OCI-LY7 (cell line): ENCODE measurements around the gene BIK.

Experiments used
- CTCF ChIP-seq: fragments of 200-600 bp; sonication (generic); conservative IDR thresholded peaks from 2 replicates; pipeline ENCODE4 v1.5.1; 2014; ENCODE audit warnings: mild to moderate bottlenecking, antibody characterized with exemption, low read length, moderate library complexity, mixed read lengths
- EZH2phosphoT487 ChIP-seq: fragments of 200-600 bp; sonication (generic); IDR thresholded peaks from 2 replicates; pipeline ENCODE4 v1.6.1; 2018; ENCODE audit warnings: low read depth, borderline replicate concordance, mild to moderate bottlenecking, mixed run types, antibody characterized with exemption, low read length, moderate library complexity, mixed read lengths

GRCh38 chr22:43166132-43166930 is 55.8 kb downstream of the BIK start:
- TF ChIP-seq CTCF (no peak), EZH2phosphoT487 (no peak)
